GM12891 (cell line): ENCODE measurements around the gene NIPA2.

Experiments used
- DNase-seq: peaks from one replicate; pipeline ENCODE4 v3.0.0; 2011; ENCODE audit warnings: low spot score; ENCODE audit not compliant: insufficient read length
- FAIRE-seq: peaks from 2 replicates; lab custom pipeline; 2011; peaks lifted over from hg19 to GRCh38; lab: Jason Lieb, UNC
- PAX5 ChIP-seq: IDR thresholded peaks from 2 replicates; pipeline ENCODE4 v1.6.1; 2011; ENCODE audit warnings: low read length, moderate library complexity, mild to moderate bottlenecking; ENCODE audit not compliant: insufficient read depth, severe bottlenecking
- POLR2A ChIP-seq: IDR thresholded peaks from 2 replicates; pipeline ENCODE4 v1.6.1; 2011; ENCODE audit warnings: low read depth, low read length, control low read depth
- POLR2AphosphoS5 ChIP-seq: IDR thresholded peaks from 2 replicates; pipeline ENCODE4 v1.6.1; 2011; ENCODE audit warnings: low read depth, low read length, control low read depth
- POU2F2 ChIP-seq: IDR thresholded peaks from 2 replicates; pipeline ENCODE4 v1.6.1; 2011; ENCODE audit warnings: low read depth, mild to moderate bottlenecking, control low read depth, low read length, moderate library complexity
- SPI1 ChIP-seq: IDR thresholded peaks from 2 replicates; pipeline ENCODE4 v1.6.1; 2011; ENCODE audit warnings: low read depth, low read length, control low read depth
- TAF1 ChIP-seq: IDR thresholded peaks from 2 replicates; pipeline ENCODE4 v1.6.1; 2011; ENCODE audit warnings: low read depth, low read length, control low read depth

NIPA2 gene

GRCh38 chr15:22877607-22878006 lies 39.1 kb downstream of the NIPA2 start:
- no peak for TF ChIP-seq TAF1
- no peak for TF ChIP-seq POLR2A
- TF ChIP-seq POU2F2 = no peak
- TF ChIP-seq PAX5 = no peak
- no peak for TF ChIP-seq POLR2AphosphoS5
- no peak for TF ChIP-seq SPI1
- DNase-seq (no peak), FAIRE-seq (no peak)

- DNase-seq (no peak), FAIRE-seq (no peak)
- no peak for TF ChIP-seq POU2F2
- no peak for TF ChIP-seq POLR2A
- no peak for TF ChIP-seq PAX5
- no peak for TF ChIP-seq POLR2AphosphoS5
- TF ChIP-seq TAF1 = no peak
- TF ChIP-seq SPI1 = no peak
These were observed 39.6 kb downstream of the NIPA2 start for GRCh38 chr15:22878103-22878502.

GRCh38 chr15:22880068-22880980 lies 41.9 kb downstream of the NIPA2 start:
- no peak for TF ChIP-seq TAF1
- no peak for TF ChIP-seq POLR2A
- no peak for TF ChIP-seq SPI1
- TF ChIP-seq PAX5 = no peak
- no peak for TF ChIP-seq POLR2AphosphoS5
- TF ChIP-seq POU2F2 = no peak
- FAIRE-seq = no peak
- no peak for DNase-seq

DNA sequence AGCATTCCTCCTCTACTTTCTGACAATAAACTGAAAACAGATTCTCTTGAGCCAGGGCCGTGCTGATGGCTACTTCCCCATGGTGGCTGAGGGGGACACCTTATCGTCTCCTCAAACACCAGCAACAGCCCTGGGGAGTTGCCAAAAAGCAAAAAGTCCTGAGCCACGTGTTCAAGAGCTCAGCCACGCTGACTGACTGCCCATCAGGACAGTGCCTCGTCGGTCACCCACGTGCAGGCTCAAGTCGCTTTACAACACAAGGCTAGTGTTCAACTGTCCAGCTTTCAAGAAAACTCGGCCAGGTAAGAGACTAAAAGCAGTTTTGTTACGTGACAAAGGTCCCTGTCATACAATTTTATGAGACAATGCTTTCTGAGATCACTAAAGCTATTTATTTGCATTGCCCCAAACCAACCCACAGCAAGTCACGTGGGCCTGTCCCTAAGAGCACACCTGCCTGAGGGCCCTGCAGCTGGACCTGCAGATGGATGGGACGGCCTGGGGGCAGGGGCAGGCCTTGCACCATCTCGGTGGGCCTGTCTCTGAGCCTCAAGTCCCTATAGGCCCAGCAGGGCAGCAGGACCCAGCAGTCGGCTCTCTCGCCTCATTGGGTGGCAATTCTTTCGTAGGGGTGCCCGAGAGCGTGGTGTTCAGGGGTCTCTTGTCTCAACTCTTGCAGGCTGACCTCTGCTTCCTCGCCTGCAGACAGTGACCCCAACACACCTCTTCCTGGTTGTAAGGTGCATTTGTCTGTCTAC lies 42.7 kb downstream of the NIPA2 start:
- FAIRE-seq (no peak), DNase-seq (no peak)
- TF ChIP-seq TAF1 (no peak), SPI1 (no peak), PAX5 (no peak), POLR2A (no peak)

- TF ChIP-seq TAF1 (no peak), SPI1 (no peak), POLR2AphosphoS5 (no peak)
- DNase-seq (no peak), FAIRE-seq (no peak)
These were observed 43.4 kb downstream of the NIPA2 start for GRCh38 chr15:22881739-22882440.

GRCh38 chr15:22883196-22883595 lies 44.7 kb downstream of the NIPA2 start:
- FAIRE-seq (no peak), DNase-seq (no peak)
- TF ChIP-seq POU2F2 (no peak), SPI1 (no peak), PAX5 (no peak), POLR2A (no peak), POLR2AphosphoS5 (no peak), TAF1 (no peak)

DNA sequence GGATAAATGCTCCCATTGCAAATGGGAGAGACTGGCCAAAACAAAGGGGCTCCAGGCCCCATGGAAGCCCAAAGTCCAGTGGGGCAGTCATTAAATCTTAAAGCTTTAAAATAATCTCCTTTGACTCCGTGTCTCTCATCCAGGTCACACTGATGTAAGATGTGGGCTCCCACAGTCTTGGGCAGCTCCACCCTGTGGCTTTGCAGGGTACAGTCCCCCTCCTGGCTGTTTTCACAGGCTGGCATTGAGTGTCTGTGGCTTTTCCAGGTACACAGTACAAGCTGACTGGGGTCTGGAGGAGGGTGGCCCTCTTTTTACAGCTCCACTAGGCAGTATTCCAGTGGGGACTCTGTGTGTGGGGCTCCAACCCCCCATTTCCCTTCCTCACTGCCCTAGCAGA lies 45.9 kb downstream of the NIPA2 start:
- no peak for TF ChIP-seq POLR2AphosphoS5
- no peak for TF ChIP-seq TAF1
- TF ChIP-seq SPI1 = no peak
- no peak for TF ChIP-seq POLR2A
- no peak for TF ChIP-seq POU2F2
- TF ChIP-seq PAX5 = no peak
- FAIRE-seq (no peak), DNase-seq (no peak)

DNA sequence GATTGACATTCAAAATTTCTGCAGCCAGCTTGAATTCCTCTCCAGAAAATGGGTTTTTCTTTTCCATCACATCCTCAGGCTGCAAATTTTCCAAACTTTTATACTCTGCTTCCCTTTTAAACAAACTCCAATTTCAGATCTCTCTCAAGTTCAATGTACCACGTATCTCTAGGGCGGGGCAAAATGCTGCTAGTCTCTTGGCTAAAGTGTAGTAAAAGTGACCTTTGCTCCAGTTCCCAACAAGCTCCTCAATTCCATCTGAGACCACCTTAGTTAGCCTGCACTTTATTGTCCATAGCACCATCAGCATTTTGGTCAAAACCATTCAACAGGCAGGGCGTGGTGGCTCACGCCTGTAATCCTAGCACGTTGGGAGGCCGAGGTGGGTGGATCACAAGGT lies 46.7 kb downstream of the NIPA2 start:
- TF ChIP-seq POLR2AphosphoS5 = no peak
- no peak for TF ChIP-seq POLR2A
- DNase-seq = no peak
- FAIRE-seq = no peak

- FAIRE-seq (no peak), DNase-seq (no peak)
- TF ChIP-seq PAX5 = no peak
- TF ChIP-seq SPI1 = no peak
- no peak for TF ChIP-seq POLR2A
- TF ChIP-seq TAF1 = no peak
- TF ChIP-seq POU2F2 = no peak
- no peak for TF ChIP-seq POLR2AphosphoS5
These were observed 48.9 kb downstream of the NIPA2 start for GRCh38 chr15:22887157-22887951.
